T-helper 2 cell treated with Interferon-gamma antibody and Interleukin-4, amounts not matched to agents 100 ng/mL and 5 ng/mL, for 36 hours (primary cell): Measurements from ENCODE around the gene DCBLD2. TPM values are rescaled to one million over a fixed set of nuclear protein-coding genes. Genes with fewer than 3 reads are reported as not detected.

ENCODE experiments used
- intact Hi-C: fragments of 100-400 bp; cut with micrococcal nuclease; formaldehyde crosslinking; loops from one replicate; pipeline ENCODE4 v1.15.1; 2023
- total RNA-seq: library from RNA; stranded (reverse); gene quantifications from 2 replicates; pipeline ENCODE4 v1.2.3, GENCODE V29; 2022

DCBLD2 gene
- total RNA-seq, 1 donor from 2014 or later: 2.4 TPM

- intact Hi-C loops: no loop called here
These were observed 102.0 kb downstream of the DCBLD2 start for GRCh38 chr3:98799479-98799878.

GRCh38 chr3:98798820-98799219, 102.7 kb downstream of the DCBLD2 start:
- intact Hi-C loops: no loop called here

GRCh38 chr3:98797905-98798304, 103.6 kb downstream of the DCBLD2 start:
- intact Hi-C loops: no loop called here

GRCh38 chr3:98796334-98796733, 105.2 kb downstream of the DCBLD2 start:
- intact Hi-C loops: no loop called here

GRCh38 chr3:98793971-98794370, 107.5 kb downstream of the DCBLD2 start:
- intact Hi-C loops: no loop called here

GRCh38 chr3:98791341-98792325, 109.9 kb downstream of the DCBLD2 start:
- intact Hi-C loops: no loop called here

GRCh38 chr3:98788651-98789050, 112.8 kb downstream of the DCBLD2 start:
- intact Hi-C loops: no loop called here

GRCh38 chr3:98787181-98787580, 114.3 kb downstream of the DCBLD2 start:
- intact Hi-C loops: no loop called here

GRCh38 chr3:98786364-98787006, 115.0 kb downstream of the DCBLD2 start:
- intact Hi-C loops: no loop called here

GRCh38 chr3:98784666-98785600, 116.6 kb downstream of the DCBLD2 start:
- intact Hi-C loops: no loop called here

- intact Hi-C loops: no loop called here
These were observed 117.5 kb downstream of the DCBLD2 start for GRCh38 chr3:98784042-98784441.

GRCh38 chr3:98782824-98783500, 118.5 kb downstream of the DCBLD2 start:
- intact Hi-C loops: no loop called here

GRCh38 chr3:98780343-98780742, 121.2 kb downstream of the DCBLD2 start:
- intact Hi-C loops: no loop called here

GRCh38 chr3:98779541-98780335, 121.8 kb downstream of the DCBLD2 start:
- intact Hi-C loops: no loop called here

GRCh38 chr3:98778852-98779413, 122.6 kb downstream of the DCBLD2 start:
- intact Hi-C loops: no loop called here

GRCh38 chr3:98778383-98778782, 123.1 kb downstream of the DCBLD2 start:
- intact Hi-C loops: no loop called here

GRCh38 chr3:98777801-98778220, 123.7 kb downstream of the DCBLD2 start:
- intact Hi-C loops: no loop called here

GRCh38 chr3:98777286-98777685, 124.2 kb downstream of the DCBLD2 start:
- intact Hi-C loops: no loop called here

- intact Hi-C loops: no loop called here
These were observed 125.4 kb downstream of the DCBLD2 start for GRCh38 chr3:98776140-98776493.
